Heart right ventricle (tissue), 16 donors: ENCODE measurements around the gene NRSN1. TPM values are rescaled to one million over a fixed set of nuclear protein-coding genes. Genes with fewer than 3 reads are reported as not detected.

Source experiments
- ATAC-seq, 8 donors: fragments of 200-7000 bp; cut with Tn5 transposase; one replicate each; pipeline ENCODE4 v1.9.1; 2020; ENCODE audit warnings: mild to moderate bottlenecking in 8 of 8, moderate library complexity in 8 of 8, moderate number of reproducible peaks in 1 of 8
- DNase-seq, 2 donors: peaks; one replicate each; pipeline ENCODE4 v3.0.0-alpha.2; 2020
- H3K27ac ChIP-seq, 10 donors: fragments of 200-600 bp; sonication (generic) in 2 of 10; one replicate each; pipeline versions ENCODE4 v1.5.0 to v1.8.0; 2020 to 2022; ENCODE audit warnings: mild to moderate bottlenecking in 3 of 10
- H3K27me3 ChIP-seq, 7 donors: fragments of 200-600 bp; one replicate each; pipeline ENCODE4 v1.8.0; 2021 to 2022; ENCODE audit warnings: mild to moderate bottlenecking in 2 of 7
- H3K36me3 ChIP-seq, 9 donors: fragments of 200-600 bp; sonication (generic) in 1 of 9; one replicate each; pipeline versions ENCODE4 v1.5.0 to v1.8.0; 2020 to 2022; ENCODE audit warnings: mild to moderate bottlenecking in 2 of 9
- H3K4me1 ChIP-seq, 9 donors: fragments of 200-600 bp; sonication (generic) in 1 of 9; one replicate each; pipeline versions ENCODE4 v1.5.0 to v1.8.0; 2020 to 2022; ENCODE audit warnings: mild to moderate bottlenecking in 4 of 9
- H3K4me3 ChIP-seq, 10 donors: fragments of 200-600 bp; sonication (generic) in 2 of 10; one replicate each; pipeline versions ENCODE4 v1.5.0 to v1.8.0; 2020 to 2022; ENCODE audit warnings: mild to moderate bottlenecking in 7 of 10, moderate library complexity in 2 of 10
- H3K9me3 ChIP-seq, 11 donors: fragments of 200-600 bp in 10 of 11; sonication (generic) in 2 of 11; one replicate each; pipeline versions ENCODE4 v1.5.0 to v1.8.0; 2013 to 2022; ENCODE audit warnings: mild to moderate bottlenecking in 2 of 11, control low read depth in 1 of 11, moderate library complexity in 1 of 11
- WGBS, 2 donors: extraction: QIAGEN DNeasy Blood & Tissue Kit; methylation state at CpG; one replicate each; pipeline ENCODE4 v1.1.7; 2013; ENCODE audit warnings: inconsistent platforms in 1 of 2; 5-methylcytosine and 5-hydroxymethylcytosine counted together
- intact Hi-C, 10 donors: fragments of 100-400 bp; cut with DNase I; formaldehyde crosslinking; loops; one replicate each; pipeline versions ENCODE4 v1.11.1 to v1.14.2; 2022
- polyA plus RNA-seq, 2 donors: library from polyadenylated mRNA; stranded (reverse); fragments of 200-250 nt; gene quantifications; one replicate each; pipeline ENCODE4 v1.2.3, GENCODE V29; 2013
- total RNA-seq, 10 donors: library from RNA; stranded (reverse); fragmentation: NEBNext Ultra II Directional in 3 of 10; extraction: Animal tissue kit (Norgen Biotek cat#: 25700) in 3 of 10; gene quantifications; one replicate each; pipeline versions ENCODE4 v1.2.1 to v1.2.4, GENCODE V29; 2021 to 2023
- TF ChIP-seq, protein P1 (sequence below), 9 donors: fragments of 200-600 bp; sonication (generic) in 2 of 9; IDR thresholded peaks; one replicate each; pipeline versions ENCODE4 v1.5.0 to v1.8.0; 2021 to 2022; ENCODE audit warnings: antibody characterized with exemption in 9 of 9, mild to moderate bottlenecking in 5 of 9, moderate library complexity in 1 of 9
- donor health status: Arrhythmogenic right ventricular cardiomyopathy.
- donor health status: ischemic (EF 13 %, LVEDD 7.1; RV severe dilation, severe dysfunction).
- donor health status: healthy with polysubstance abuse.
- donor health status: DM: no; HTN: yes; CAD: no.
- donor health status: DM: no; HTN: no; CAD: no.
- donor health status: ischemic (EF 25% LVEDD 6.9; RV normal size, moderate dysfunction).
- donor health status: ischemic (EF 25% LVEDD 5.7; RV mildly dilated, moderate dysfunction).
- donor health status: healthy.
- donor health status: DM: yes; HTN: yes; CAD: no.
- donor health status: Ischemic cardiomyopathy.
- donor health status: ischemic (EF 35%, LVEDD 5.7; RV mildly dilated, moderate dysfunction).
- donor health status: nonischemic (EF 11% LVEDD 7.7; RV severe dilation, severe dysfunction).
- donor health status: DM: yes; HTN: yes; CAD: no.
- donor health status: PGD.
- donor health status: ischemic (EF 29% LVEDD 5.4; RV normal size, mild dysfunction).
- donor health status: nonischemic (EF 23%, LVEDD 6.1; RV moderate dilation, normal function).

Gene NRSN1
- total and polyA plus RNA-seq, 12 donors: not detected

DNA sequence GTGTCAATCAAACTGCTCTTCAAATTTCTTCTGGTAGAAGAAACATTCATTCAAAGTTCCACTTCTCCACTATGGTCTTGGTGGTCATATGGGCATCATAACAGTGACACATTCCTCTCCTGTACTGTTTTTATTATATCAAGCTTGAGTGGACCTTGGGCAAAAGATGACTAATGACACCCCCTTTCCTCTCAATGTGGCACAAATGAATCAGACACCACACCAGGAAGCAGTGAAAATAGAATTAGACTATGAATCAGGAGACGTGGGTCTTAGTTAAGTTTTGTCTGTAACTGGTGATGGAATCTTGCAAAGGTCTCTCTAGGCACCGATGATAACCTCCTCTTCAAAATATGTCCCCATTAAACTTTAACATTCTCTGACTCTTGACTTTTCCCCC lies 9.0 kb upstream of the NRSN1 start:
- Histone ChIP-seq H3K36me3 (no peaks in the 10 kb centered on the region), H3K9me3 (no peaks in the 10 kb centered on the region), H3K4me3 (no peak overlapping the region), H3K27me3 (peaks cover 0 to 2% (median 0%) of the 10 kb centered on the region in 7 donors), H3K27ac (no peak overlapping the region), H3K4me1 (no peaks in the 10 kb centered on the region)
- intact Hi-C loops: no loop called here
- 66 to 72% methylated on average over 2 of the region's 2 CpGs for WGBS, 2 donors
- DNase-seq: no peak
- TF ChIP-seq, protein P1, sequence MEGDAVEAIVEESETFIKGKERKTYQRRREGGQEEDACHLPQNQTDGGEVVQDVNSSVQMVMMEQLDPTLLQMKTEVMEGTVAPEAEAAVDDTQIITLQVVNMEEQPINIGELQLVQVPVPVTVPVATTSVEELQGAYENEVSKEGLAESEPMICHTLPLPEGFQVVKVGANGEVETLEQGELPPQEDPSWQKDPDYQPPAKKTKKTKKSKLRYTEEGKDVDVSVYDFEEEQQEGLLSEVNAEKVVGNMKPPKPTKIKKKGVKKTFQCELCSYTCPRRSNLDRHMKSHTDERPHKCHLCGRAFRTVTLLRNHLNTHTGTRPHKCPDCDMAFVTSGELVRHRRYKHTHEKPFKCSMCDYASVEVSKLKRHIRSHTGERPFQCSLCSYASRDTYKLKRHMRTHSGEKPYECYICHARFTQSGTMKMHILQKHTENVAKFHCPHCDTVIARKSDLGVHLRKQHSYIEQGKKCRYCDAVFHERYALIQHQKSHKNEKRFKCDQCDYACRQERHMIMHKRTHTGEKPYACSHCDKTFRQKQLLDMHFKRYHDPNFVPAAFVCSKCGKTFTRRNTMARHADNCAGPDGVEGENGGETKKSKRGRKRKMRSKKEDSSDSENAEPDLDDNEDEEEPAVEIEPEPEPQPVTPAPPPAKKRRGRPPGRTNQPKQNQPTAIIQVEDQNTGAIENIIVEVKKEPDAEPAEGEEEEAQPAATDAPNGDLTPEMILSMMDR (IDR thresholded peaks at IDR 0.05): no peak
- no peak for ATAC-seq

DNA sequence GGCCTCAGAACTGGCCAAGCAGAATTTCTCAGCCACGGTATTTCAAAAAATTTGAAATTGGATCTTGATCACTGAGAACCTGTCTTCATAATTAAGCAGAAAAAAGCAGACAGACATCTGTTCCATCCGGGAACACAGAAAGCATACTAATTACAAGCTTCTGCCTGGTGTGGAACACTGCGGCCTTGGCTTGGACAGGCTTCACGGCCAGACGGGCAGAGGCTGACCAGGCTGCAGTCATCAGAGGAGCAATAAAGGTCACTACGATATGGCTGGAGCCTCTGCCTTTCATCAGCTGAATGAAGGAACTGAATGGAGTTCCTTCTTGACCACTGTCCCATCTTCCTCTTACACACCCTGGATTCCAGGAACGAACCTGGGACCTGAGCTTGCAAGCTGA lies 3.9 kb upstream of the NRSN1 start:
- H3K4me1 ChIP-seq: no peaks in the 10 kb centered on the region
- WGBS, 2 donors: 67 to 72% methylated on average over 7 of the region's 7 CpGs
- no peak for DNase-seq
- ATAC-seq: no peak
- TF ChIP-seq, protein P1 (IDR thresholded peaks at IDR 0.05): no peak
- no peaks in the 10 kb centered on the region for H3K9me3 ChIP-seq
- intact Hi-C loops: no loop called here
- H3K4me3 ChIP-seq: no peak overlapping the region
- H3K27ac ChIP-seq: no peak overlapping the region
- H3K27me3 ChIP-seq: peaks cover 0 to 36% (median 20%) of the 10 kb centered on the region in 7 donors
- H3K36me3 ChIP-seq: no peaks in the 10 kb centered on the region

DNA sequence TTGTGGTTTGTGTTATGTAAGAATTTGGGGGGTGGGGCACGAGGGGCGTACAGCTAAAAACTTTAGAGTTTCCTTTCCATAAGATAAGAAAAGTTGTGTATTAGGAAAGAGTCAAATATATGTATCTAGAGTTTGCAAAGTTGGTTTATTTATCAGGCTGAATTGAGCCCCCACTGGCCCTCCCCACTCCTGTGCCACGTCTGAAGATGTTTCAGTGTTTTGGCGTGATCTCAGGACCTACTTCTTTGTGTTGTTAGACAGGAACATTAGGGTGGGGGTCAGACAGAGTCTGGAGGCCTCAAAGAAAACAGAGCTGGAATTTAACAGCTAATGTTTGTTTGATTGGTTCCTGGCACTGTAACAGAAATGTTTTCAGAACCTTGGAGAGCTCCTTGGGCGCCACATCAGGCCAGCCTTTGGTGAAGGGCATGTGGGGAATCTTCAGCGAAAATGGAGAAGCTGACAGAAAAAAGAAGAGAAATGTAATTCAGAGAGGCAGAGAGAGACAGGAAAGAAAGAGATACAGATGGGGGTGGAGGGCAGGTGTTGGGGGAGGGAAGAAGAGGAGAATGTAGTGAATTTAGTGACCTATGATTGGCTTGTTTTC lies 674 bp downstream of the NRSN1 start:
- peak in 2 of 8 donors; percentile 42 to 56 for ATAC-seq
- DNase-seq: peak in 1 of 2 donors; percentile 28
- no peaks in the 10 kb centered on the region for H3K4me1 ChIP-seq
- no peak overlapping the region for H3K4me3 ChIP-seq
- H3K9me3 ChIP-seq: no peaks in the 10 kb centered on the region
- intact Hi-C loops: no loop called here
- H3K27ac ChIP-seq: no peak overlapping the region
- TF ChIP-seq, protein P1 (IDR thresholded peaks at IDR 0.05): no peak
- no peaks in the 10 kb centered on the region for H3K36me3 ChIP-seq
- WGBS, 2 donors: 2 to 3% methylated on average over 6 of the region's 6 CpGs
- peaks cover 0 to 36% (median 25%) of the 10 kb centered on the region in 7 donors for H3K27me3 ChIP-seq

DNA sequence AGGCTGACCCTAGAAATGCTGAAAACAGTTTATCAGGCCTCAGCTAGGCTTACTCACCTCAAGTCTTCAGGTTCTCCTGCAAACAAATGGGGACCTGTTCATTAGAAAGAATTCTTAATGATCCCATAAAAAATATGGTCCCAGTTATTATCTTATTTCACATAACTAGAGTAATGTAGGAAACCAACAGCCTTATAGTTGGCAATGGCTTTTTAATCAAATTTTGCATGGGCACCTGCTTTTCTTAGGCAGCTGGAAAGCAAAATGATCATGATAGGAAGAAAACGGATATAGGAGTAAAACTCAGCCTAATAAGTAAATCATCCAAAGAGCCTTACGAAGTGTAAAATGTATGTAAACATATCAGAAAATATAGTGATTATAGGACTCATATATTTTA lies 1.3 kb downstream of the NRSN1 start:
- TF ChIP-seq, protein P1 (IDR thresholded peaks at IDR 0.05): no peak
- Histone ChIP-seq H3K9me3 (no peaks in the 10 kb centered on the region), H3K4me1 (no peaks in the 10 kb centered on the region), H3K36me3 (no peaks in the 10 kb centered on the region), H3K4me3 (no peak overlapping the region), H3K27me3 (peaks cover 0 to 35% (median 25%) of the 10 kb centered on the region in 7 donors), H3K27ac (no peak overlapping the region)
- 73 to 82% methylated on average over 2 of the region's 2 CpGs for whole genome bisulfite sequencing, 2 donors
- intact Hi-C loops: no loop called here
- DNase-seq: no peak
- ATAC-seq: no peak
